GM12878 (cell line): ENCODE results near the gene SLC23A2. TPM values are rescaled to one million over a fixed set of nuclear protein-coding genes. Genes with fewer than 3 reads are reported as not detected.

Experiments used
- ATAC-seq: fragments of 200-7000 bp; cut with Tn5 transposase; 3 replicates; pipeline ENCODE4 v1.9.1; 2020; ENCODE audit warnings: mild to moderate bottlenecking, moderate library complexity
- BruUV-seq: library from RNA; stranded (reverse); fragments of 400-500 nt; replicated peaks from 2 replicates; lab custom pipeline; 2021; lab: Mats Ljungman, UMichigan
- CTCF ChIA-PET: fragments of 300-600 bp; sonication (Branson Sonifier 250); formaldehyde crosslinking; extraction: SDS; loops from one replicate; lab custom pipeline; 2021; ENCODE audit warnings: inconsistent platforms; lab: Yijun Ruan, JAX
- POLR2A ChIA-PET: fragments of 350-600 bp; formaldehyde crosslinking; extraction: SDS; loops from one replicate; lab custom pipeline; 2021; ENCODE audit warnings: inconsistent platforms; lab: Charles Lee
- RAD21 ChIA-PET: fragments of 300-600 bp; sonication (Branson Sonifier 250); formaldehyde crosslinking; loops from one replicate; lab custom pipeline; 2023; ENCODE audit warnings: antibody characterized with exemption; ENCODE audit not compliant: unreplicated experiment; lab: Charles Lee
- SMC1A ChIA-PET: fragments of 300-600 bp; sonication (Branson Sonifier 250); formaldehyde crosslinking; loops from one replicate; lab custom pipeline; 2023; ENCODE audit not compliant: unreplicated experiment, uncharacterized antibody; lab: Charles Lee
- DNase-seq: peaks from one replicate; pipeline ENCODE4 v3.0.0-alpha.2; 2011; ENCODE audit warnings: low read depth, low spot score
- FAIRE-seq: peaks from 3 replicates; lab custom pipeline; 2011; peaks lifted over from hg19 to GRCh38; lab: Jason Lieb, UNC
- H2AFZ ChIP-seq: 2 replicates; pipeline ENCODE4 v1.6.0; 2011; ENCODE audit warnings: low read depth, low read length, control low read depth; ENCODE audit not compliant: control insufficient read depth
- H3K27ac ChIP-seq: 2 replicates; pipeline ENCODE4 v1.5.1; 2011; ENCODE audit warnings: control low read depth; ENCODE audit not compliant: control insufficient read depth, insufficient read depth
- H3K27me3 ChIP-seq, 2 experiments: replicated peaks in 1 of 2; 2 replicates each; pipeline versions ENCODE4 v1.6.0 to v1.6.1; 2011; ENCODE audit warnings: low read length in 1 of 2; ENCODE audit not compliant: control insufficient read depth in 2 of 2, insufficient read depth in 2 of 2
- H3K36me3 ChIP-seq, 2 experiments: 2 replicates each; pipeline ENCODE4 v1.5.1; 2011; ENCODE audit warnings: low read length in 1 of 2; ENCODE audit not compliant: control insufficient read depth in 2 of 2, insufficient read depth in 2 of 2
- H3K4me1 ChIP-seq: 2 replicates; pipeline ENCODE4 v1.6.1; 2011; ENCODE audit warnings: mild to moderate bottlenecking, low read length, moderate library complexity, mixed read lengths; ENCODE audit not compliant: control insufficient read depth, insufficient read depth
- H3K4me2 ChIP-seq: 2 replicates; pipeline ENCODE4 v1.6.0; 2011; ENCODE audit warnings: control low read depth; ENCODE audit not compliant: control insufficient read depth, insufficient read depth
- H3K4me3 ChIP-seq: fragments of 200-600 bp; sonication (generic); 2 replicates; pipeline ENCODE4 v1.5.1; 2016
- H3K79me2 ChIP-seq: 2 replicates; pipeline ENCODE4 v1.6.0; 2011; ENCODE audit warnings: low read length; ENCODE audit not compliant: control insufficient read depth, insufficient read depth
- H3K9ac ChIP-seq: 2 replicates; pipeline ENCODE4 v1.8.0; 2011; ENCODE audit warnings: low read length, control low read depth, mixed read lengths; ENCODE audit not compliant: control insufficient read depth, insufficient read depth
- H3K9me3 ChIP-seq: replicated peaks from 3 replicates; pipeline ENCODE4 v1.5.1; 2011; ENCODE audit warnings: mild to moderate bottlenecking, low read length; ENCODE audit not compliant: control insufficient read depth, insufficient read depth
- H4K20me1 ChIP-seq: 2 replicates; pipeline ENCODE4 v1.6.0; 2011; ENCODE audit not compliant: control insufficient read depth, insufficient read depth
- CBX5 ChIP-seq: sonication (generic); IDR thresholded peaks from 2 replicates; pipeline ENCODE4 v1.6.1; 2016; ENCODE audit warnings: low read depth, moderate library complexity, mild to moderate bottlenecking, inconsistent platforms
- CREM ChIP-seq: IDR thresholded peaks from 2 replicates; pipeline ENCODE4 v1.6.1; 2014; ENCODE audit warnings: antibody characterized with exemption, low read depth
- DPF2 ChIP-seq: fragments of 450-650 bp; IDR thresholded peaks from 2 replicates; pipeline ENCODE4 v1.6.1; 2017; ENCODE audit warnings: mild to moderate bottlenecking
- EGR1 ChIP-seq, 2 experiments: IDR thresholded peaks; 1 replicate in 1 of 2; 2 replicates in 1 of 2; pipeline ENCODE4 v1.6.1; 2011 to 2012; ENCODE audit warnings: low read depth in 2 of 2, low read length in 2 of 2, borderline replicate concordance in 1 of 2, mild to moderate bottlenecking in 1 of 2, moderate library complexity in 1 of 2
- FOS ChIP-seq: IDR thresholded peaks from 3 replicates; pipeline ENCODE4 v1.6.1; 2011; ENCODE audit warnings: borderline replicate concordance; ENCODE audit not compliant: insufficient read length; ENCODE audit errors: extremely low read depth
- HDAC2 ChIP-seq: fragments of 200-600 bp; sonication (generic); IDR thresholded peaks from 2 replicates; pipeline ENCODE4 v1.6.1; 2017
- MLLT1 ChIP-seq: fragments of 450-650 bp; IDR thresholded peaks from 2 replicates; pipeline ENCODE4 v1.6.1; 2016; ENCODE audit warnings: mild to moderate bottlenecking
- MXI1 ChIP-seq: fragments of 150-350 bp; IDR thresholded peaks from 2 replicates; pipeline ENCODE4 v1.6.1; 2011; ENCODE audit warnings: low read depth, mild to moderate bottlenecking, inconsistent platforms, low read length, improper control_type of control experiment
- NFIC ChIP-seq: IDR thresholded peaks from 2 replicates; pipeline ENCODE4 v1.6.1; 2012; ENCODE audit warnings: low read depth, mild to moderate bottlenecking, inconsistent platforms, low read length, moderate library complexity
- SMC3 ChIP-seq: IDR thresholded peaks from 2 replicates; pipeline ENCODE4 v1.6.1; 2011; ENCODE audit warnings: low read length, improper control_type of control experiment, borderline replicate concordance
- SP1 ChIP-seq: IDR thresholded peaks from one replicate; pipeline ENCODE4 v1.6.1; 2011; ENCODE audit warnings: low read depth, low read length
- TAF1 ChIP-seq: IDR thresholded peaks from 2 replicates; pipeline ENCODE4 v1.6.1; 2011; ENCODE audit warnings: mild to moderate bottlenecking, low read depth, low read length, borderline replicate concordance
- TBL1XR1 ChIP-seq: IDR thresholded peaks from 2 replicates; pipeline ENCODE4 v1.6.1; 2012; ENCODE audit warnings: low read depth, low read length, improper control_type of control experiment
- YY1 ChIP-seq: IDR thresholded peaks from 2 replicates; pipeline ENCODE4 v1.6.1; 2011; ENCODE audit warnings: low read depth, mild to moderate bottlenecking, low read length
- WGBS: methylation state at CpG from one replicate; pipeline ENCODE4 v1.1.6; 2016; ENCODE audit warnings: low lambda C conversion rate; ENCODE audit not compliant: insufficient replicate concordance, insufficient coverage; ENCODE audit errors: missing lambda C conversion rate; 5-methylcytosine and 5-hydroxymethylcytosine counted together
- in situ Hi-C: fragments of 300-500 bp; cut with MboI; formaldehyde crosslinking; loops from 9 replicates; pipeline ENCODE4 v1.14.3; 2018; ENCODE audit warnings: mixed read lengths
- intact Hi-C: fragments of 100-400 bp; cut with micrococcal nuclease; formaldehyde crosslinking; loops from one replicate; pipeline ENCODE4 v1.14.2; 2022; ENCODE audit not compliant: unreplicated experiment
- polyA plus RNA-seq, 11 experiments: library from polyadenylated mRNA; depleted of rRNA in 4 of 11; unstranded in 6 of 11; stranded (reverse) in 5 of 11; fragments of >200 nt; fragmentation: Nextera tagmentation in 4 of 11; fragmentation: Illumina TruSeq in 1 of 11; extraction: Ambion mirVana in 4 of 11; extraction: Trizol in 1 of 11; gene quantifications; 1 replicate in 1 of 11; 2 replicates in 10 of 11; pipeline versions ENCODE4 v1.2.1 to v1.2.3, GENCODE V29; 2011 to 2016; ENCODE audit warnings: inconsistent platforms in 2 of 11, missing spikeins in 2 of 11, low read depth in 1 of 11
- total RNA-seq, 4 experiments: library from RNA; depleted of rRNA in 3 of 4; stranded (reverse); fragments of >200 nt in 3 of 4; fragmentation: Illumina TruSeq in 1 of 4; extraction: Trizol in 1 of 4; gene quantifications; 2 replicates each; pipeline versions ENCODE4 v1.2.1 to v1.2.3, GENCODE V29; 2013 to 2021
- TF ChIP-seq, protein P1 (sequence below): fragments of 450-650 bp; IDR thresholded peaks from 2 replicates; pipeline ENCODE4 v1.6.1; 2018; ENCODE audit warnings: mild to moderate bottlenecking, low read depth, moderate library complexity; ENCODE audit not compliant: partially characterized antibody
- TF ChIP-seq, protein P2 (sequence below): fragments of 450-650 bp; IDR thresholded peaks from 2 replicates; pipeline ENCODE4 v1.6.1; 2017; ENCODE audit warnings: antibody characterized with exemption, mild to moderate bottlenecking, moderate library complexity
- TF ChIP-seq, protein P3 (sequence below): IDR thresholded peaks from 2 replicates; pipeline ENCODE4 v1.6.1; 2011; ENCODE audit warnings: low read depth, low read length, improper control_type of control experiment, borderline replicate concordance

SLC23A2 gene
- total and polyA plus RNA-seq, 10 of the 15 experiments (the other 5 are each of a cell fraction or from before 2014, with no cell fraction given): 4.4 to 56.1 (median 35.5) TPM

GRCh38 chr20:4836473-4836872, 164.8 kb downstream of the SLC23A2 start:
- Histone ChIP-seq H3K27me3 (no peaks in the 10 kb centered on the region), H2AFZ (no peak overlapping the region), H3K9me3 (no peaks in the 10 kb centered on the region; the same call in 2 of the 3 replicates), H3K27ac (no peak overlapping the region), H3K36me3 (no peaks in the 10 kb centered on the region), H3K9ac (no peak overlapping the region), H3K4me3 (no peak overlapping the region), H3K4me1 (no peaks in the 10 kb centered on the region), H3K4me2 (no peak overlapping the region)
- SMC1A ChIA-PET: interaction anchor here (0.9 to 1.1 kb wide), 3 partner anchors 9 to 74 kb away, joined by 3 read pairs; no protein-coding TSS in a partner anchor
- POLR2A ChIA-PET: interaction anchor here (1.0 kb wide), 1 partner anchor 9 kb away, joined by 4 read pairs; no protein-coding TSS in a partner anchor
- WGBS: 68% methylated on average over 6 of the region's 6 CpGs
- intact Hi-C loops (no loop called here), in situ Hi-C loops (no loop called here)
- DNase-seq: no peak
- BruUV-seq: no TSS peak
- ATAC-seq: no peak
- CTCF ChIA-PET: interaction anchor here (0.6 to 1.0 kb wide), 4 partner anchors 12 to 696 kb away, joined by 3 read pairs; no protein-coding TSS in a partner anchor
- TF ChIP-seq NFIC: no peak
- no peak for TF ChIP-seq HDAC2
- no peak for TF ChIP-seq MLLT1
- TF ChIP-seq, protein P1, sequence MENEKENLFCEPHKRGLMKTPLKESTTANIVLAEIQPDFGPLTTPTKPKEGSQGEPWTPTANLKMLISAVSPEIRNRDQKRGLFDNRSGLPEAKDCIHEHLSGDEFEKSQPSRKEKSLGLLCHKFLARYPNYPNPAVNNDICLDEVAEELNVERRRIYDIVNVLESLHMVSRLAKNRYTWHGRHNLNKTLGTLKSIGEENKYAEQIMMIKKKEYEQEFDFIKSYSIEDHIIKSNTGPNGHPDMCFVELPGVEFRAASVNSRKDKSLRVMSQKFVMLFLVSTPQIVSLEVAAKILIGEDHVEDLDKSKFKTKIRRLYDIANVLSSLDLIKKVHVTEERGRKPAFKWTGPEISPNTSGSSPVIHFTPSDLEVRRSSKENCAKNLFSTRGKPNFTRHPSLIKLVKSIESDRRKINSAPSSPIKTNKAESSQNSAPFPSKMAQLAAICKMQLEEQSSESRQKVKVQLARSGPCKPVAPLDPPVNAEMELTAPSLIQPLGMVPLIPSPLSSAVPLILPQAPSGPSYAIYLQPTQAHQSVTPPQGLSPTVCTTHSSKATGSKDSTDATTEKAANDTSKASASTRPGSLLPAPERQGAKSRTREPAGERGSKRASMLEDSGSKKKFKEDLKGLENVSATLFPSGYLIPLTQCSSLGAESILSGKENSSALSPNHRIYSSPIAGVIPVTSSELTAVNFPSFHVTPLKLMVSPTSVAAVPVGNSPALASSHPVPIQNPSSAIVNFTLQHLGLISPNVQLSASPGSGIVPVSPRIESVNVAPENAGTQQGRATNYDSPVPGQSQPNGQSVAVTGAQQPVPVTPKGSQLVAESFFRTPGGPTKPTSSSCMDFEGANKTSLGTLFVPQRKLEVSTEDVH: no peak
- TF ChIP-seq EGR1 (IDR thresholded peaks at IDR 0.05; ENCODE audit: borderline replicate concordance in 1 of 2, low read depth in 2 of 2, low read length in 2 of 2): no peak
- TF ChIP-seq TBL1XR1: no peak
- TF ChIP-seq DPF2: no peak
- TF ChIP-seq, protein P2, sequence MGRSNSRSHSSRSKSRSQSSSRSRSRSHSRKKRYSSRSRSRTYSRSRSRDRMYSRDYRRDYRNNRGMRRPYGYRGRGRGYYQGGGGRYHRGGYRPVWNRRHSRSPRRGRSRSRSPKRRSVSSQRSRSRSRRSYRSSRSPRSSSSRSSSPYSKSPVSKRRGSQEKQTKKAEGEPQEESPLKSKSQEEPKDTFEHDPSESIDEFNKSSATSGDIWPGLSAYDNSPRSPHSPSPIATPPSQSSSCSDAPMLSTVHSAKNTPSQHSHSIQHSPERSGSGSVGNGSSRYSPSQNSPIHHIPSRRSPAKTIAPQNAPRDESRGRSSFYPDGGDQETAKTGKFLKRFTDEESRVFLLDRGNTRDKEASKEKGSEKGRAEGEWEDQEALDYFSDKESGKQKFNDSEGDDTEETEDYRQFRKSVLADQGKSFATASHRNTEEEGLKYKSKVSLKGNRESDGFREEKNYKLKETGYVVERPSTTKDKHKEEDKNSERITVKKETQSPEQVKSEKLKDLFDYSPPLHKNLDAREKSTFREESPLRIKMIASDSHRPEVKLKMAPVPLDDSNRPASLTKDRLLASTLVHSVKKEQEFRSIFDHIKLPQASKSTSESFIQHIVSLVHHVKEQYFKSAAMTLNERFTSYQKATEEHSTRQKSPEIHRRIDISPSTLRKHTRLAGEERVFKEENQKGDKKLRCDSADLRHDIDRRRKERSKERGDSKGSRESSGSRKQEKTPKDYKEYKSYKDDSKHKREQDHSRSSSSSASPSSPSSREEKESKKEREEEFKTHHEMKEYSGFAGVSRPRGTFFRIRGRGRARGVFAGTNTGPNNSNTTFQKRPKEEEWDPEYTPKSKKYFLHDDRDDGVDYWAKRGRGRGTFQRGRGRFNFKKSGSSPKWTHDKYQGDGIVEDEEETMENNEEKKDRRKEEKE: no peak
- TF ChIP-seq, protein P3, sequence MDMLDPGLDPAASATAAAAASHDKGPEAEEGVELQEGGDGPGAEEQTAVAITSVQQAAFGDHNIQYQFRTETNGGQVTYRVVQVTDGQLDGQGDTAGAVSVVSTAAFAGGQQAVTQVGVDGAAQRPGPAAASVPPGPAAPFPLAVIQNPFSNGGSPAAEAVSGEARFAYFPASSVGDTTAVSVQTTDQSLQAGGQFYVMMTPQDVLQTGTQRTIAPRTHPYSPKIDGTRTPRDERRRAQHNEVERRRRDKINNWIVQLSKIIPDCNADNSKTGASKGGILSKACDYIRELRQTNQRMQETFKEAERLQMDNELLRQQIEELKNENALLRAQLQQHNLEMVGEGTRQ: no peak
- TF ChIP-seq SMC3: no peak
- no peak for TF ChIP-seq MXI1
- TF ChIP-seq SP1: no peak
- TF ChIP-seq YY1: no peak
- no peak for TF ChIP-seq FOS
- no peak for TF ChIP-seq TAF1
- no peak for TF ChIP-seq CBX5
- no peak for TF ChIP-seq CREM
- TF ChIP-seq, all 136 proteins: peak for 0
- H4K20me1 ChIP-seq: no peaks in the 10 kb centered on the region
- FAIRE-seq: no peak
- RAD21 ChIA-PET: no interaction called here
- no peaks in the 10 kb centered on the region for H3K79me2 ChIP-seq
